ENCODE data around the gene SF3B5. TPM values are rescaled to one million over a fixed set of nuclear protein-coding genes. Genes with fewer than 3 reads are reported as not detected.
"Not testable (repeated sequence)": the region's sequence is repeated elsewhere in the genome, so short reads cannot be mapped to it uniquely, and the experiment has no call there.

Gene SF3B5
- polyA plus RNA-seq, 1 donor = 108 TPM

DNA sequence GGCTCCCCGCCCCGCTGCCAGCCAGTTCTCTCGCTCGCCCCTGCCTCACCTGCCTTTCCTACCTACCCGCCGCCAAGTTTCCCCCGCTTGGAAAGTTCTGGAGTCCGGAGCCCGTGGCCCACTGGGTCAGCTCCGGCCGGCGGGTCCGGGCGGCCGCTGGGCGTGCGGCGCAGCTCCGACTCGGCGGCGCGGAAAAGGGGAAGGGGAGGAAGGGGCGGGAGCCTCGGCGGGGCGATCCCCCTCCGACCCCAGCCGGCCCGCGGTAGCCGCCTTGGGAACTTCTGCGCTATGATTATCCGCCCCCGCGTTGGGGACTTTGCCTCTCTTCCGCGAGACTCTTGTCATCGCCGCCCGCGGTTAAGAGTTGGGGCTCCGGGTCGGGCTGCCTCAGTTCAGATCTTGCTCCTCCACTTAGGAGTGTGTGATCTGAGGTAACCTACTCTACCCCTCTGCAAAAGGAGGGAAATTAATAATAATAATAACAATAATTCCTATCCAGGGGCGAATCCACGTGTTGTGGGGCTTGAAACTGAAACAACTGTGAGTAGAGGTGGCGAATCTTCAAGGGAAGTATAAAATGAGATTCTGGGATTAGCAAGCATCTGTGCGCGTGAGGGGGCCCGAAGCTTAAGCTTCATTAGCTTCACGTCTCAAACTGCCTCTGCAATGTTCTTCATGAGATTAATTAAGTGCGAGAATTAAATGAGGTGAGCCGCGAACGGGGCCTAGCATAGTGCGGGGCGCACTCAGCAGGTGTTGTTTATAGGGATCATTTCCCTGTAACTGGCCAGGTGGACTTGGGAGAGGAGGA lies 30.8 kb downstream of the SF3B5 start:
- peak; percentile 30 for DNase-seq

DNA sequence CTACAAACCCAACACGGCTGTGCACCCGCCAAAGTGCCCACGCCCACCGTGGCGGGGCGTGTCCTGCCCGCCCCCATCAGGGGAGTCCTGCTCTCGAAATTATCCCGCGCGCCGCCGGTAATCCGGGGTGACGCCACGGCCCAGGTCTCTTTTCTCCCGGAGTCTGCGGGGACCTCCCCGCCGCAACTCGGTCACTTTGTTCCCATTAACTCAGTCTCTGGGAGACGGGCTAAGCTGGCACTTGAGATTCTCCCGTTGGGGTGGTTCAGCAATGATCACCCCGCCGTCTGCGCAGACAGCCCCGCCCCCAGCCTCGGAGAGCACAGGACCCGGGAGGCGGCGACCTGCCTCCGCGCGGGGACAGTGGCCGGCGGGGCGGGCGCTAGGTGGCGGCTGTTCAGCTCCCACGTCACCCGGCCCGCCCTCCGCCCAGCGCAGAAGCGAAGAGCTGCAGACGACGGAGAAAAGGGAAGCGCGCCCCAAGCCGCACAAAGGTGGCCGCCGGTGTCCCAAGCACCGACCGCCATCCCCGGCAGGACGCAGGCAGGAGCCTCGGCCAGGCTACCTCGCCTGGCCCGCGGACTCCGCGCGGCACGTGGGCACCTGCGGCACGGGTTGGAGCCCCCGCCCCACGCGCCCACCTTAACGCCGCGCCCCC lies 31.5 kb downstream of the SF3B5 start:
- peak; percentile 54 for DNase-seq

DNA sequence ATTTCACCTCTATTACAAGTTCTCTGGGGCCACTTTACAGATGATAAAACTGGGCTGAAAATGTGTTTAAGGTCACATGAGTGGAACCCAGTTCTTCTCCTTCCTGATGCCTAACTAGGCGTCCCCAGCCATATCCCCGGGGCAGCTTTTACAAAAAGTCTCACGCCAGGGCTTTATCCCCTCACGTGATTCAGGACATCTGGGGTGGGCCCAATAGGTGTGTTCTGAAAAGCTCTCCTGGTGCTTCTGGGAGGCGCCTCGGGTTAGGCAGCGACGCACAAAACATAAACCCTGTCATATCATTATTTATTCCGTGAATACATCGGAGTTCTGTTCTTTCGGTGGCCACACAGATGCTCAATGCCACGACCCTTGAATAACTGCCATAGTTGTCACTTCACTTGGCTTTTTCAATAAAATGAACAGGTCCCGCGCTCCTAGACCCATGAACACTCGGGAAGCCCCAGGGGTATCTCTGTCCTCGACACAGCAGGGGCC lies 32.1 kb downstream of the SF3B5 start:
- no peak for DNase-seq

DNA sequence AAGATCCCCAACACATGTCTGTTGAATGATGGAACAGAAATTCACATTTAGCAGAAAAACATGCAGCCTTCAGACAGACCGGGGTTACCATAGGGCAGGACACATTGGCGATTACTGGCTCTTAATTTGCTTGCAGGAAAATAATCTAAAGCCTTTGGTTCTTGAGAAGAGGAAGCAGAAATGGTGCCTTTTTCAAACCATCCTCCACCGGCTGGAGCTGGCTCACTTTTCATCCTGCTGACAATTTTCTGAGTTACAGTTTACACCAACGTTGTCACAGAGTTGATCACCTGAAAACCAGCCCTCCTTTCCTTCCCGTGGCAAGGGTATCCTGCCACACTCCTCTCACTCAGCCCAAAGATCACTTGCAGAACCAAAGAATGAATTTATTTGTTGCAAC lies 32.6 kb downstream of the SF3B5 start:
- DNase-seq = peak; percentile 4

DNA sequence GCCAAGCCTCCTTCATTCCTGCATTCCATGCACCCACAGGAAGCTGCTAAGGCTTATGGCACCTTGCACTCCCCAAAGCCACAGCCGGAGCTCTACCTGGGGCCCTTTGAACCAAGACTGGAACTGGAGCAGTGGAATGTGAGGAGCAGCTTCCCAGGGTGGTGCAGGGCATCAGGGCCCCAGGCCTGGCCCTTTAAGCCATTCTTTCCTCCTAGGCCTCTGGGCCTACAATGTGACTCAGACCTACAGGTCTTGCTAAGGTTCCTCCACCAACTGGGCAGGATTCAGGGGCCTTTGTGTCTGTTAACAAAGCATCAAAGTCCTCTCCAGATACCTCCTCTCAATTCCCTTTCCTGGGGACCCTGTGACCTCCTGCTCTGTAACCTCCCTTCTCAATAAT lies 36.2 kb downstream of the SF3B5 start:
- DNase-seq = no peak

DNA sequence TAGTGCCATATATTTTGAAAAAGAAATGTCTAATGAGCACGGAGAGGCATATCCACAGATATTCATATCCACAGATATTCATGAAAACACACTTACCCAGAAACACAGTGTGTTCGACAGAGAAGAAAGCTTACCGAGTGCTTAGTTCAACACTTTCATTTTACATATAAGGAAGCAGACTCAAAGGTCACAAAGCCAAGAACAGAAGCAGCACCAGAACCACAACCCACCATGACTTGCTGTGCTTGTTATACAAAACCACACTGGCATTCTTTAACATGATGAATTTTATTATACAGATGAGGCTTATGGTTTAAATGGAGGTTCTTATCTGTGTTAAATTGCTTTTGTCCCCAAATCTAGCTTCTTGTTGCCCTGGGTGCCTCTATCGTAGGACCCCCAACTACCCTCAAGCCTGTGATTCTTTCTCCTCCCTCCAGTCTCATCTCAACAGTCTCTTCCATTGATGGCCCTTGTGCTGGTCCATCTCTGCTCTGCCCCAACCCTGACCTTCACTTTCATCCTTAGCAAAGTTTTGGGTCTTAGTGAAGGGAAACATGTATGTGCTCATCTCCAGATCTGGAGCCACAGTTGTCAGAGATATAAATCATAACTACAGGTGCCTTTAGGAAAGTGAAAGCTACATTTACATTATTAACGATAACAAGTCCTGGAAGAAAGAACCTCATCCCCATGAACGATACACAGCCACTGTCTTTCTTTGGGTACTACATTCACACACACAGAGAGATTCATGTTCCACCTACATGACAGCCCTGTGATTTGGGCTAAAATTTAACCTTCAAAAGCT lies 40.0 kb downstream of the SF3B5 start:
- no peak for DNase-seq

DNA sequence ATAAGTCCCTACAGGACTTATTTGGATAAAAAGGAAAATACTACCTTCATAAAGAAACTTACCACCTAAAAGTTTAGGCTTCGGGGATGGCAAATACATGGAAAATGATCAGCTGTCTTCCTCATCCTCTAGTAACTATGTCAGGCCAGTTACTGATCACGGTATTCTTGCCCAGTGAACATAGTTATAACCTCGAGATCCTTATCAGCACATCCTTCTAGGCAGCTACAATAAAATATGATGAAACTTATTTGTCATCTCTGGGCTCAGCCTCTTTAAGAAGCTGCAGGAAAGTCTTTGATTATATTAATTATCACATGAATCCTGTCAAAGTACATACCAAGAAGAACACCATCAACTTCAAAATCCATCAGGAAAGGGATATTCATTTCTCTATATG lies 41.8 kb downstream of the SF3B5 start:
- no peak for DNase-seq

DNA sequence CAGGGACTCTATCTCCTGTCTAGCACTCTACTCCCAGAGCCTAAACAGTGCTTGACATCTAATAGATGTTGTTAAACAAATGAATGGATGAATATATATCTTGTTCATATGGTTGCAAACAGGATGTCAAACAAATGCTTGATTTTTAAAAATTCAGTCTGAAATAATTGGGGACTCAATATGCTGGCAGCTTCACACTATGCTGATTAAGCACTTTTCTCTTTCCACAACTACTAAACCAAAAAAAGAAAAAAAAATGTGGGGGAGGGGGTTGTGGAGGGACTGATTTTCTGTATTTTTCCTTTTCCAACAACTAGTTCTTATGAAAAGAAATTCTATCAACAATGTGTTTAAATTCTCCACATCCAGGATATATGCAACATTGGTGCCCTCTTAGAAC lies 42.9 kb downstream of the SF3B5 start:
- DNase-seq = no peak

DNA sequence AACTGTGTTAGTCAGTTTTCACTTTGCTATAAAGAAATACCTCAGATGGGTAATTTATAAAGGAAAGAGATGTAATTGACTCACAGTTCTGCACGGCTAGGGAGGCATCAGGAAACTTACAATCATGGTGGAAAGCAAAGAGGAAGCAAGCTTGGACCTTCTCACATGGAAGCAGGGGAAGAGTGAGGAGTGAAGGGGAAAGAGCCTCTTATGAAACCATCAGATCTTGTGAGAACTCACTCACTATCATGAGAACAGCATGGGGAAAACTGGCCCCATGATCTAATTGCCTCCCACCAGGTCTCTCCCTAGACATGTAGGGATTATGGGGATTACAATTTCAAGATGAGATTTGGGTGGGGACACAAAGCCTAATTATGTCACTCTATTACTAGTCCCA lies 46.0 kb downstream of the SF3B5 start:
- DNase-seq = no peak

DNA sequence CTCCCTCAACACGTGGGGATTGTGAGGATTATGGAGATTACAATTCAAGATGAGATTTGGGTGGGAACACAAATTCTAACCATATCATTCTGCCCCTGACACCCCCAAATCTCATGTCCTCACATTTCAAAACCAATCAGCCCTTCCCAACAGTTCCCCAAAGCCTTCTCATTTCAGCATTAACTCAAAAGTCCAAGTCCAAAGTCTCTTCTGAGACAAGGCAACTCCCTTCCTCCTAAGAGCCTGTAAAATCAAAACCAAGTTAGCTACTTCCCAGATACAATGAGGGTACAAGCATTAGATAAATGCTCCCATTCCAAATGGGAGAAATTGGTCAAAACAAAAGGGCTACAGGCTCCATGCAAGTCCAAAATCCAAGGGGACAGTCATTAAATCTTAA lies 47.7 kb downstream of the SF3B5 start:
- DNase-seq = no peak

DNA sequence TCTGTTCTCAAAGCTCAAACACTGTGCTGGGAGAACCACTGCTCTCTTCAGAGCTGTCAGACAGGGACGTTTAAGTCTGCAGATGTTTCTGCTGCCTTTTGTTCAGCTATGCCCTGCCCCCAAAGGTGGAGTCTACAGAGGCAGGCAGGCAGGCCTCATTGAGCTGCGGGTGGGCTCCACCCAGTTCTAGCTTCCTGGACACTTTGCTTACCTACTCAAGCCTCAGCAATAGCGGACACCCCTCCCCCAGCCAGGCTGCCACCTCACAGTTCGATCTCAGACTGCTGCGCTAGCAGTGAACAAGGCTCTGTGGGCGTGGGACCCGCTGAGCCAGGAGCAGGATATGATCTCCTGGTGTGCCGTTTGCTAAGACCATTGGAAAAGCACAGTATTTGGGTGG lies 48.7 kb downstream of the SF3B5 start:
- DNase-seq = not testable (repeated sequence)

DNA sequence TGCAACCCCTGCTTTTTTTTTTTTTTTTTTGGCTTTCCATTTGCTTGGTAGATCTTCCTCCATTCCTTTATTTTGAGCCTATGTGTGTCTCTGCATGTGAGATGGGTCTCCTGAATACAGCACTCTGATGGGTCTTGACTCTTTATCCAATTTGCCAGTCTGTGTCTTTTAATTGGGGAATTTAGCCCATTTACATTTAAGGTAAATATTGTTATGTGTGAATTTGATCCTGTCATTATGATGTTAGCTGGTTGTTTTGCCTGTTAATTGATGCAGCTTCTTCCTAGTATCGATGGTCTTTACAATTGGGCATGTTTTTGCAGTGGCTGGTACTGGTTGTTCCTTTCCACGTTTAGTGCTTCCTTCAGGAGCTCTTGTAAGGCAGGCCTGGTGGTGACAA lies 50.4 kb downstream of the SF3B5 start:
- not testable (repeated sequence) for DNase-seq

Other genes with a start within 250 kb of the SF3B5 start
- not detected for gene ZC2HC1B, start 231.1 kb downstream of the SF3B5 start, polyA plus RNA-seq (ENCODE audit: insufficient read length)
- gene PLAGL1, start 87.3 kb downstream of the SF3B5 start, polyA plus RNA-seq (ENCODE audit: insufficient read length) = 124 TPM
- 0.27 TPM for gene STX11, start 54.9 kb upstream of the SF3B5 start, polyA plus RNA-seq (ENCODE audit: insufficient read length)
- 162 TPM for gene UTRN, start 189.8 kb upstream of the SF3B5 start, polyA plus RNA-seq (ENCODE audit: insufficient read length)